ENCODE measurements around the gene TTLL10. TPM values are rescaled to one million over a fixed set of nuclear protein-coding genes. Genes with fewer than 3 reads are reported as not detected.

Gene TTLL10
- total RNA-seq, 1 donor from 2014 or later, result 0.10 TPM

GRCh38 chr1:1197551-1198422 lies 24.1 kb downstream of the TTLL10 start:
- Mint-ChIP-seq H3K4me3 (no peak overlapping the region), H3K9me3 (peaks cover 18% of the 10 kb centered on the region), H3K27ac (no peak overlapping the region), H3K36me3 (ENCODE audit: low read depth) (peaks cover 24% of the 10 kb centered on the region), H3K4me1 (ENCODE audit: low read depth) (peaks cover 6% of the 10 kb centered on the region), H3K27me3 (ENCODE audit: insufficient read depth) (no peaks in the 10 kb centered on the region)
- DNase-seq (ENCODE audit: low spot score), result no peak
- intact Hi-C loops (cut with micrococcal nuclease), result no loop called here

GRCh38 chr1:1198423-1199140 lies 24.9 kb downstream of the TTLL10 start:
- no peak overlapping the region for H3K4me3 Mint-ChIP-seq
- H3K36me3 Mint-ChIP-seq (ENCODE audit: low read depth), result peaks cover 24% of the 10 kb centered on the region
- intact Hi-C loops (cut with micrococcal nuclease), result no loop called here
- H3K27ac Mint-ChIP-seq, result peak overlapping the region; percentile 40
- H3K27me3 Mint-ChIP-seq (ENCODE audit: insufficient read depth), result no peaks in the 10 kb centered on the region
- H3K9me3 Mint-ChIP-seq, result peaks cover 18% of the 10 kb centered on the region
- no peak for DNase-seq (ENCODE audit: low spot score)
- H3K4me1 Mint-ChIP-seq (ENCODE audit: low read depth), result peaks cover 6% of the 10 kb centered on the region

GRCh38 chr1:1199141-1199960 lies 25.7 kb downstream of the TTLL10 start:
- peaks cover 12% of the 10 kb centered on the region for H3K9me3 Mint-ChIP-seq
- no peak for DNase-seq (ENCODE audit: low spot score)
- H3K27me3 Mint-ChIP-seq (ENCODE audit: insufficient read depth), result no peaks in the 10 kb centered on the region
- intact Hi-C loops (cut with micrococcal nuclease), result no loop called here
- H3K27ac Mint-ChIP-seq, result peak overlapping the region; percentile 89
- peaks cover 6% of the 10 kb centered on the region for H3K4me1 Mint-ChIP-seq (ENCODE audit: low read depth)
- peak overlapping the region; percentile 11 for H3K4me3 Mint-ChIP-seq
- H3K36me3 Mint-ChIP-seq (ENCODE audit: low read depth), result peaks cover 23% of the 10 kb centered on the region

GRCh38 chr1:1199961-1200875 lies 26.5 kb downstream of the TTLL10 start:
- DNase-seq (ENCODE audit: low spot score), result no peak
- Mint-ChIP-seq H3K27ac (peak overlapping the region; percentile 89), H3K27me3 (ENCODE audit: insufficient read depth) (no peaks in the 10 kb centered on the region), H3K4me3 (peak overlapping the region; percentile 68), H3K9me3 (peaks cover 3% of the 10 kb centered on the region), H3K36me3 (ENCODE audit: low read depth) (peaks cover 17% of the 10 kb centered on the region), H3K4me1 (ENCODE audit: low read depth) (peaks cover 6% of the 10 kb centered on the region)
- intact Hi-C loops (cut with micrococcal nuclease), result loop anchor here (2.0 kb wide), 1 partner anchor 15 kb away; the partner anchor contains the start of gene TNFRSF4

GRCh38 chr1:1200876-1201810 lies 27.5 kb downstream of the TTLL10 start:
- peaks cover 6% of the 10 kb centered on the region for H3K4me1 Mint-ChIP-seq (ENCODE audit: low read depth)
- H3K27ac Mint-ChIP-seq, result peak overlapping the region; percentile 89
- peak overlapping the region; percentile 68 for H3K4me3 Mint-ChIP-seq
- peak; percentile 88 for DNase-seq (ENCODE audit: low spot score)
- H3K36me3 Mint-ChIP-seq (ENCODE audit: low read depth), result peaks cover 8% of the 10 kb centered on the region
- no peaks in the 10 kb centered on the region for H3K27me3 Mint-ChIP-seq (ENCODE audit: insufficient read depth)
- no peaks in the 10 kb centered on the region for H3K9me3 Mint-ChIP-seq
- intact Hi-C loops (cut with micrococcal nuclease), result loop anchor here (1.0 to 2.0 kb wide), 2 partner anchors 14 to 85 kb away; partner anchors contain the start of genes C1orf159 and TNFRSF4

GRCh38 chr1:1202831-1203560 lies 29.3 kb downstream of the TTLL10 start:
- Mint-ChIP-seq H3K27me3 (ENCODE audit: insufficient read depth) (no peaks in the 10 kb centered on the region), H3K9me3 (no peaks in the 10 kb centered on the region), H3K4me3 (peak overlapping the region; percentile 7), H3K4me1 (ENCODE audit: low read depth) (peaks cover 11% of the 10 kb centered on the region), H3K27ac (peak overlapping the region; percentile 23), H3K36me3 (ENCODE audit: low read depth) (peaks cover 5% of the 10 kb centered on the region)
- intact Hi-C loops (cut with micrococcal nuclease), result no loop called here
- DNase-seq (ENCODE audit: low spot score), result no peak

- DNase-seq (ENCODE audit: low spot score), result no peak
- Mint-ChIP-seq H3K9me3 (no peaks in the 10 kb centered on the region), H3K36me3 (ENCODE audit: low read depth) (peaks cover 8% of the 10 kb centered on the region), H3K4me1 (ENCODE audit: low read depth) (peaks cover 18% of the 10 kb centered on the region), H3K27me3 (ENCODE audit: insufficient read depth) (no peaks in the 10 kb centered on the region), H3K4me3 (peak overlapping the region; percentile 86), H3K27ac (peak overlapping the region; percentile 23)
- intact Hi-C loops (cut with micrococcal nuclease), result no loop called here
Measured at GRCh38 chr1:1203561-1204424, 30.1 kb downstream of the TTLL10 start.

GRCh38 chr1:1204425-1204920 lies 30.8 kb downstream of the TTLL10 start:
- intact Hi-C loops (cut with micrococcal nuclease), result no loop called here
- Mint-ChIP-seq H3K4me3 (peak overlapping the region; percentile 86), H3K27ac (peak overlapping the region; percentile 63), H3K9me3 (no peaks in the 10 kb centered on the region), H3K27me3 (ENCODE audit: insufficient read depth) (no peaks in the 10 kb centered on the region), H3K36me3 (ENCODE audit: low read depth) (peaks cover 10% of the 10 kb centered on the region), H3K4me1 (ENCODE audit: low read depth) (peaks cover 21% of the 10 kb centered on the region)
- DNase-seq (ENCODE audit: low spot score), result no peak

- intact Hi-C loops (cut with micrococcal nuclease), result loop anchor here (5.0 kb wide), 3 partner anchors 47 to 102 kb away; partner anchors contain the start of genes ACAP3 and PUSL1
- no peak for DNase-seq (ENCODE audit: low spot score)
- peak overlapping the region; percentile 63 for H3K27ac Mint-ChIP-seq
- no peaks in the 10 kb centered on the region for H3K9me3 Mint-ChIP-seq
- H3K36me3 Mint-ChIP-seq (ENCODE audit: low read depth), result peaks cover 10% of the 10 kb centered on the region
- peaks cover 23% of the 10 kb centered on the region for H3K4me1 Mint-ChIP-seq (ENCODE audit: low read depth)
- H3K27me3 Mint-ChIP-seq (ENCODE audit: insufficient read depth), result no peaks in the 10 kb centered on the region
- peak overlapping the region; percentile 86 for H3K4me3 Mint-ChIP-seq
Measured at GRCh38 chr1:1204998-1205768, 31.5 kb downstream of the TTLL10 start.
